ENCODE results near the gene FBF1.
"Not testable (repeated sequence)": the region's sequence is repeated elsewhere in the genome, so short reads cannot be mapped to it uniquely, and the experiment has no call there.

The FBF1 gene

DNA sequence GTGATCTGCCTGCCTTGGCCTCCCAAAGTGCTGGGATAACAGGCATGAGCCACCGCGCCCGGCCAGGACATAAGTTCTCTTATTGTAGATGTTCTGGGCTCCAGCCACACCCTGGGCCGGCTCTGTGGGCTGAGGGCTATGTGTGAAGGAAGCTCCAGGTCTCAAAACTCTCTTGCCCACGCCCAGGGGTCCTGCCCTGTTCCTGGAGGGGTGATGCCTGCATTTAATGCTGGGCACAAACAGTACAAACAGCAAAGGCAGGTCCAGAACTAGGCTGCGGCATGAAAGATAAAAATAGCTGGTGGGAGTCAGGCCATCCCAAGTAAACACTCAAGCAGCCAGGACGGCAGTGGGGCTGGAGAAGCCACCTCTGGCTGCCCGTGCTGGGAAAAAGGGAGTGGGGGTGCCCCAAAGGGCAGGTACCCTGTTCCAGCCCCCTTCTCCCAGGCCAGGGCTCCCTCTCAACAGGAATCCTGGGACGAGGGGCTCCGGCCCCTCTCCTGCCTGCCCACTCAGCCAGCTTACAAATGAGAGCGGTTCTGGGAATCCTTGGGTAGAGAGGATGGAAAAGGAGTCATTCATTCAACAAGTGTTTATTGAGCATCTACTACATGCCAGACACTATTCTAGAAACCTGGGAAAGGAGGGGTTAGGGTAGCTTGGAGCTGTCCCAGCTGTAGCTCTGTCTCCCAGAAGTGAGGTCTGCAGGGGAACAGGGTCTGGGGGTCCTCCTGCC is 67.1 kb downstream of the FBF1 start:
- no peak for DNase-seq

GRCh38 chr17:75872434-75873351 is 68.1 kb downstream of the FBF1 start:
- no peak for DNase-seq

DNA sequence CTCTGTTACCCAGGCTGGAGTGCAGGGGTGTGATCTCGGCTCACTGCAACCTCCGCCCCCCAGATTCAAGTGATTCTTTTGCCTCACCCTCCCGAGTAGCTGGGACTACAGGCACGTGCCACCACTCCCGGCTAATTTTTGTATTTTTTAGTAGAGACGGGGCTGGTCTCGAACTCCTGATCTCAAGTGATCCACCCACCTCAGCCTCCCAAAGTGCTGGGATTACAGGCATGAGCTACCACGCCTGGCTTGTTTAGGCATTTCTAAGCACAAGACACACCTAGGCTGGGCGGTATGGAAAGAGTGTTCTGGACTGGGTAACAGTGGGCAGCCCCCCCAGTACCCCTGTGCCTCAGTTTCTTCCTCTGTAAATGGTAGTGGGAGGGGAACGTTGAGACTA is 70.6 kb downstream of the FBF1 start:
- DNase-seq: not testable (repeated sequence)

DNA sequence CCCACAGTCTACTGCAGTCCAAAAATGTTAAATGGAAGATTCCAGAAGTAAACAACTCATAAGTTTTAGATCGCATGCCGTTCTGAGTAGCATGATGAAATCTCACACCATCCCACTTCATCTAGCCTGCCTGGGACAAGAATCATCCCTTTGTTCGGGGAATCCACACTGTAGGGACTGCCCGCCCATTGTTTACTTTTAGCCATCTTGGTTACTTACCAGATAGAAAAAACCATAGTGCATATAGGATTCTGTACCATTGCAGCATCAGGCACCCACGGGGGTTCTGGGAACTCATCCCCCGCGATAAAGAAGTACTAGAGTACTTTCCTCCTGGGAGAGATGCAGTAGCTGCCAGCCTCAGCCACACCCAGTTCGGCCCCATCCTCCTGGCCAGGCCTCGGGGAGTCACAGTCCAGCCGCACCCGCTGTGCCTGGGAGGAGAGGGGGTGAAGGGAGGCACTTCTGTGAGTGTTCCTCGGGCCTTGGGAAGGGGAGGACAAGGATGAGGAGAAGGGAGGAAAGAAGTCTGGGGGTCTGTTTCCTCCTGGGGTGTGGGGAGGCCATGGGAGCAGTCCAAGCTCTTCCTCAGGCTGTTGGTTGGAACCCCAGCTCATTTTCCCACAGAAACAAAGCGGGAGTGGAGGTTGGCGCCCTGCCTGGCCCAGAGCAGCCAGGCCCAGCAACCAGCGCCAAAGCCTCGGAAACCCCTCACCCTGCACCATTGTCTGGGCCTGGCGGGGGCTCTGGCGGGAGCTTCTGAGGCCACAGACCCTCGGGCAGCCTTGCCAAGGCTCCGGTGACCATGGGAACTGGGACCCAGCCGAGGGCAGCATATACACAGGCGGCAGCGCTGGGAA is 71.3 kb downstream of the FBF1 start:
- no peak for DNase-seq

- not testable (repeated sequence) for DNase-seq
Observed at GRCh38 chr17:75868730-75869281, 72.0 kb downstream of the FBF1 start.

GRCh38 chr17:75865404-75866188 is 75.2 kb downstream of the FBF1 start:
- not testable (repeated sequence) for DNase-seq

DNA sequence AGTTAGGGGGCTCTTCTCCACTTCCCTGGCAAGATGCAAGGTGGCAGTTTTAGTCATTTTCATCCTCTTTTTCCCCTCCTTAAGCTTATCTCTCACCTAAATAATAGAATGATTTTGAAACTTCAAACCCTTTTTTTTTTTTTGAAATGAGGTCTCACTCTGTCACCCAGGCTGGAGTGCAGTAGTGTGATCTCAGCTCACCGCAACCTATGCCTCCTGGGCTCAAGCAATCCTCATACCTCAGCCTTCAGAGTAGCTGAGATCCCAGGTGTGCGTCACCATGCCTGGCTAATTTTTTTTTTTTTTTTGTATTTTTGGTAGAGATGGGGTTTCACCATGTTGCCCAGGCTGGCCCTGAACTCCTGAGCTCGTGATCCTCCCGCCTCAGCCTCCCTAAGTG is 76.0 kb downstream of the FBF1 start:
- not testable (repeated sequence) for DNase-seq

DNA sequence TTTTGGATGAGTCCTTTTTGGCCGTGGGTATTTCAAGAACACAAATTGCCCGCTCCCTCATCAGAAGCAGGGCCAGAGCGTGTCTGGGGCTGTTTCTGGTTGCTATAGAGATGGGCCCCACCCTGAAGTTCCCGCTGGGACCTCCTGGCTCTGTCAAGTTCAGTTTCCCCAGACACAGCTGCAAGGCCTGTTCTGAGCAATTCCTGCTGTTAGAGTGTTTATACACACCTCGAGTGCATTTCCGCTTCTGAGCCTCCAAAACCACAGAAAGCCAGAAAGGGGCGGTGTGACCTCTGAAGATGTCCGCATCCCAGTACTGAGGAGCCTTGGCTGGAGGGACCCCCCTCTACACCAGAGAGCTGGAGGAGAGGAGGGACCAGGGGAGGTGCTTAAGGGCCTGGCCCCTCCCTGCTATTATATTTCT is 76.4 kb downstream of the FBF1 start:
- DNase-seq: no peak

GRCh38 chr17:75861927-75862317 is 78.9 kb downstream of the FBF1 start:
- DNase-seq: no peak
